SKM-1 (cell line): ENCODE results near the gene ATG4C.
"Not testable (repeated sequence)": the region's sequence is repeated elsewhere in the genome, so short reads cannot be mapped to it uniquely, and the experiment has no call there.

Experiments used
- DNase-seq: peaks from one replicate; lab custom pipeline; 2025; ENCODE audit not compliant: unreplicated experiment; lab: John Stamatoyannopoulos, UW

Gene ATG4C, protein sequence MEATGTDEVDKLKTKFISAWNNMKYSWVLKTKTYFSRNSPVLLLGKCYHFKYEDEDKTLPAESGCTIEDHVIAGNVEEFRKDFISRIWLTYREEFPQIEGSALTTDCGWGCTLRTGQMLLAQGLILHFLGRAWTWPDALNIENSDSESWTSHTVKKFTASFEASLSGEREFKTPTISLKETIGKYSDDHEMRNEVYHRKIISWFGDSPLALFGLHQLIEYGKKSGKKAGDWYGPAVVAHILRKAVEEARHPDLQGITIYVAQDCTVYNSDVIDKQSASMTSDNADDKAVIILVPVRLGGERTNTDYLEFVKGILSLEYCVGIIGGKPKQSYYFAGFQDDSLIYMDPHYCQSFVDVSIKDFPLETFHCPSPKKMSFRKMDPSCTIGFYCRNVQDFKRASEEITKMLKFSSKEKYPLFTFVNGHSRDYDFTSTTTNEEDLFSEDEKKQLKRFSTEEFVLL

DNA sequence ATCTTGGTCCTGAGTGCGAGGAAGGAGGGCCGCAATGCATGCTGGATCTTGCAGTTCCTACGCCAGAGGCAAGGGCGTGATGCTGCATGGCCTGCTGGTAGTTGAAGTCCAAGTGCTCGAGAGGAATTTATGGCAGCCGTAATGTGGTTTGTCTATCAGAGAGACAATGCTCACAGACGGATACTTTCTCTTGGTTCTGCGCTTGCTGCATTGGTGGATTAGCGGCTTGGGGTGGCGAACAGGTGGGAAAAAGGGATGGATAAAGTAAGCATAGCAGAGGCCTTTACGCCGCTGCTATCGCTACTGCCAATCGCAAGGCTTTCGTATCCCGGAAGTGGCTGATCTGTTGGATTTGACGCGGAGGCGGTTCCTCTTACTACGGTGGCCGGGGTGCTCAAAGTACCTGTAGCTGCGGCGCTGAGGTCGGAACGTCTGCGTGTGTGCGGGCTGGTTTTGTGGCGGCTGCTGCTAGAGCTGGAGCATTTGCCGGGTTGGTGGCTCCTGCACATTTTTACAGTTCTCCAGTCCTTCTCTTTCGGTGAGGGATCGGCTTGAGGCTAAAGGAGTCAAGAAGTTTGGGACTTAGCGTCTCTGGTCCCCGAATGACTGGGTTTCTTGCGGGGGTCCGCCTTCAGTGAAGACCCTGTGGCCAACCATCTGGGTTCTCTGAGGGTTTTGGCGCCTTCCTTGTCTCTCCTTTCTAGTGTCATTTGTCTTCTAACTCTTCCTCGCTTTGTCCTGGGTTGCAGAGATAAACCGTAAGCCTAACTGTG, at the start of gene ATG4C:
Gene ATG4C (plus strand): TSS at position 397 of the 773 bp plus-strand sequence. CDS start 19,655 bp downstream, outside the sequence.
- DNase-seq = peak; percentile 89

DNA sequence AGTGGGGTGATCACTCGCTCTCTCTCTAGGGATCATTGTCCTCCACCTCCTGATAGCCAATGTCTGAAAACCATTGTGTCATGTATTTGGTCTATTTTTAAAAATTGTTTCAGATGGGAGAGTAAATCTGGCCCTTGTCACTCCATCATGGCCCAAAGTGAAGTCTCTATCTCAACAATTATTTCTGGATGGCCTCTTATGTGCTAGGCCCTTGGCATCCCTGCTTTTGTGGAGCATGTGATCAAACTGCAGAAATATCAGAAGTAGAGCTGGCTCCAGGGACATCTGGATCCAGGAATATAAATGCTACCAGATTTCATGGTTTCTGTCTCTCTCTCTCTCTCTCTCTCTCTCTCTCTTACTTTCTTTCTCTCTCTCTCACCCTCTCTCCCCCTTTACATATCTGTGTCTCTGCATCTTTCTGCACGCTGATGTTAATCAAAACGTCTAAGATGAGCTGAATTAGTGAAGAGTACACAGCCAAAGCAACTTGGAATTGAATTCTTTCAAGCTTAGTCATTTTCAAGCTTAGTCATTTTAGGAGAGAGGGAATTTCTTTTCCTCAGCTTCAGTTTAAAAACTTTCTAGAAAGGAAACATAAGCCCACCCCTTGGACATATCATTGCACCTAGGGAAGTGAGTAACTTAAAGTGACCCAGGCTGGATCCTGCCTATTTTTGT, 48.3 kb upstream of the ATG4C start:
- no peak for DNase-seq

DNA sequence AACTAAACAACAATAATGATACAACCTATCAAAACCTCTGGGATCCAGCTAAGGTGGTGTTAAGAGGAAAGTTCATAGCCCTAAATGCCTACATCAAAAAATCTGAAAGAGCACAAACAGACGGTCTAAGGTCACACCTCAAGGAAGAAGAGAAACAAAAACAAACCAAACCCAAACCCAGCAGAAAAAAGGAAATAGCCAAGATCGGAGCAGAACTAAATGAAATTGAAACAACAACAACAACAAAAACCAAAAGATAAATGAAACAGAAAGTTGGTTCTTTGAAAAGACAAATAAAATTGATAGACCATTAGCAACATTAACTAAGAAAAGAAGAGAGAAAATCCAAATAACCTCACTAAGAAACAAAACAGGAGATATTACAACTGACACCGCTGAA, 43.2 kb upstream of the ATG4C start:
- not testable (repeated sequence) for DNase-seq

DNA sequence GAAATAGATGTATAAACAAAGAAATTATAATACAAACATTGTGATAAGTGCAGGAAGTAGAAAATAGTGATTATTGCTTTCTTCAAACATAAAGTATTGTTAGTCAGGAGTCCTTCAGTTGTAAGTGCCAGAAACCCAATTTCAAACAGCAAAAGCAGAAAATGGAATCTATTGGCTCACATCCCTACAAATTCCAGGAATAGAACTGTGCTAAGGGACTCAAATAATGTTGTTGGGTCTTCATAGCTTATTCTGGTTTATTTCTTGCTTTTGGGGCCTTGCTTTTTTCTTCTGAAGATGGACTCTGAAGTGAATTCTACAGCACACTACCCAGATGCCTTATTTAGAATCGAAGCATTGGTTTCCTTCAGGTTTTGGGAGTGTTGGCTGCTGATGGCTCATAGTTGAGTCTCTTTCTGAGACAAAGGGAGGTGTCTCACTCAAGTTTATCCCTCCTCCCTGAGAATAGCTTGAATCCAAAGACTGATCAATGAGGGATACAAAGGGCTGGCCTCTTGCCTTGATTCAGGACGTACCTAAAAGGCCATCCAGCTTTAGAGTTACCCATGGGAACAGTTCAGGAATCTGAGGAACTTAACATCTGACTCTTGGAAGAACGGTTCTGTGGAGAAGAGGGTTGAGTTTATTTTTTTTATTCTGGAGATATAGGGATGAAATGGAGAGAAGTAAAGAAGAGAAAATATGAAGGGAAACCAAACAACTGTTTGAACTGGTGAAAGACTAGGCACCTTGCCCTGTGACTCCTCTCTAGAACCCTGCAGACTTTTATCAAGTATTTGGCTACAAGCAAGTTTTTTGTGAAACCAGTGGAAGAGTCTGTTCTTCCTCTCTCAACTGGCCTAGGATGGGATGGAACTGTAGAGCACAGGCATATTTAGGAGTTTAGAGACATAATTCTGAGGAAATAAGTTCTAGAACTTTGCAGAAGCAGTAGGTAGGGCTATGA, 39.0 kb upstream of the ATG4C start:
- no peak for DNase-seq

DNA sequence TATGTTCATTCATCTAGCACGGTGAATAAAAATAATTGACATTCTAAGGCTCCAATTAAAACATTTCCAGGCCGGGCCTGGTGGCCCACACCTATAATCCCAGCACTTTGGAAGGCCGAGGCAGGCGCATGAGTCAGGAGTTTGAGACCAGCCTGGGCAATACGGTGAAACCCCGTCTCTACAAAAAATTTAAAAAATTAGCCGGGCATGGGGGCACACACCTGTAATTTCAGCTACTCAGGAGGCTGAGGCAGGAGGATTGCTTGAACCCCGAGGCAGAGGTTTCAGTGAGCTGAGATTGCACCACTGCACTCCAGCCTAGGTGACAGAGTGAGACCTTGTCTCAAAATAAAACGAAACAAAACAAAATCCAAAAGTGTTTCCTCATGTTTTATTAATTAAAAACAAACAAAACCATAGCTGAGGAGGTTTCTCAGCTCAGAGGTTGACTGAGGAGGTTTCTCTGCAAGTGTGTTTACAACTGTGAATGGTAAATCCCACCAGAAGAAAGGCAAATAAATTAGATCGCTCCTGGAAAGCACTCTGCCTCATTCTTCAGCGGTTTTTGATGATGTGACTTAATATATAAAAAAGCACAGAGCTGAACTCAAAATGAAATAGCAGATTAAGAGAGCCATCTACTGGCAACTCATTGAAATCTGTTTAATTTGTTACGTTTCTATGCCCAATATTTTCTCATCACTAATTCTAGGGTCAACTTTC, 37.7 kb upstream of the ATG4C start:
- peak; percentile 40 for DNase-seq

DNA sequence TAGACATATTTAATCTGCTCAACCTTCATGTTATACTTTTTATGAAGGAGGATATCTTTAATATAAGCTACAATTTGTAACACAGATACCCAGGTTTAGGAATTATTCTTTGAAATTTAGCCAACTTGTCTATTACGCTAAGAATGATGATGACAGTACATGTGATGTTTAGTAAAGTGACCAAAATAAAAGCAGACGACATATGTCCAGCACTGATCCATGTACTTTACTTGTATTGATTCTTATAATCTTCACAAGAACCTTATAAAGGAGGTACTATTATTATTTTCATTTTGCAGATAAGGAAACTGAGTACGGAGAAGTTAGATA, 37.2 kb upstream of the ATG4C start:
- no peak for DNase-seq

DNA sequence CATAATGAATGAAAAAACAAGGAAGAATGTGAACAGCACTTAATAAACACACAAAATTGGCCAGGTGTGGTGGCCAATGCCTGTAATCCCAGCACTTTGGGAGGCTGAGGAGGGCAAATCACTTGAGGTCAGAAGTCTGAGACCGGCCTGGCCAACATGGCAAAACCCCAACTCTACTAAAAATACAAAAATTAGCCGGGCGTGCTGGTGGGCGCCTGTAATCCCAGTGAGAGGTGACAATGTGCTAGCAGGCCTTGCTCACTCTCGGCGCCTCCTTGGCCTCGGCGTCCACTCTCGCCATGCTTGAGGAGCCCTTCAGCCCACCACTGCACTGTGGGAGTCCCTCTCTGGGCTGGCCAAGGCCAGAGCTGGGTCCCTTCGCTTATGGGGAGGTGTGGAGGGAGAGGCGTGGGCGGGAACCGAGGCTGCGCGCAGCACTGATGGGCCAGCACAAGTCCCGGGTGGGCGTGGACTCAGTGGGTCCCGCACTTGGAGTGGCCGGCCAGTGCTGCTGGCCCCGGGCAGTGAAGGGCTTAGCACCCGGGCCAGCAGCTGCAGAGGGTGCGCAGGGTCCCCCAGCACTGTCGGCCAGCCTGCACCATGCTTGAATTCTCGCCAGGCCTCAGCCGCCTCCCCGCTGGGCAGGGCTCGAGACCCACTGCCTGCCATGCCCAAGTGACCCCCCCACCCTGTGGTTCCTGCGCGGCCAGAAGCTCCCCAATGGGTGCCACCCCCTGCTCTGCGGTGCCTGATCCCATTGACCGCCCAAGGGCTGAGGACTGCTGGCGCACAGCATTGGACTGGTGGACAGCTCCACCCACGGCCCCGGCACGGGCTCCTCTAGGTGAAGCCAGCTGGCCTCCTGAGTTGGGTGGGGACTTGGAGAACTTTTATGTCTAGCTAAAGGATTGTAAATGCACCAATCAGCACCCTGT, 30.6 kb upstream of the ATG4C start:
- DNase-seq = no peak

DNA sequence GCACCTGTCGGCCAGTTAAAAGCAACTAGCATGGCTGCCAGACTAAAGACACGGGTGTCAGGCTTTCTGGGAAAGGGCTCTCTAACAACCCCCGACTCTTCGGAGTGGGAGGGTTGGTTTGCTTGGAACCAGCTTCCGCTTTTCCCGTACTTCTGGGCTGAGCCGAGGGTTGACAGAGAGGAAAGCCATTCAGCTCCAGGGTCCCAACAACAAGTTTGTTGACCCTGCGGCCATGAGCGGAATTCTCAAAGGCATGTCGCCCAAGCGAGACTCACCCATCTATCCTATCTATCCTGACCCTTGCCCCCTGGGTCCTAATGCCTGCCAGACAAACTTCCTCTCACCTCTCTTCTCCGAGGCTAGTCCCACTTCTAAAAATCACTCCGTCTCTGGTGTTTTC, 29.0 kb upstream of the ATG4C start:
- not testable (repeated sequence) for DNase-seq

DNA sequence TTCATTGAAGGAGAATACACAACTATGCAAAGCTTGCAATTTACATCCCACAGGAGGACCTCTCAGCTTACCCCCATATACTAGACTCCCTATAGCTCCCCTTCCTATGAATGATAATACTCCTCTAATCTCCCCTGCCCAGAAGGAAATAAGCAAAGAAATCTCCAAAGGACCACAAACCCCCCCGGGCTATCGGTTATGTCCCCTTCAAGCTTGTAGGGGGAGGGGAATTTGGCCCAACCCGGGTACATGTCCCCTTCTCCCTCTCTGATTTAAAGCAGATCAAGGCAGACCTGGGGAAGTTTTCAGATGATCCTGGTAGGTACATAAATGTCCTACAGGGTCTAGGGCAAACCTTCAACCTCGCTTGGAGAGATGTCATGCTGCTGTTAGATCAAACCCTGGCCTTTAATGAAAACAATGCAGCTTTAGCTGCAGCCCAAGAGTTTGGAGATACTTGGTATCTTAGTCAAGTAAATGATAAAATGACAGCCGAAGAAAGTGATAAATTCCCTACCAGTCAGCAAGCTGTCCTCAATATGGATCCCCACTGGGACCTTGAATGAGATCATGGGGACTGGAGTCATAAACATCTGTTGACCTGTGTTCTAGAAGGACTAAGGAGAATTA, 27.6 kb upstream of the ATG4C start:
- not testable (repeated sequence) for DNase-seq

DNA sequence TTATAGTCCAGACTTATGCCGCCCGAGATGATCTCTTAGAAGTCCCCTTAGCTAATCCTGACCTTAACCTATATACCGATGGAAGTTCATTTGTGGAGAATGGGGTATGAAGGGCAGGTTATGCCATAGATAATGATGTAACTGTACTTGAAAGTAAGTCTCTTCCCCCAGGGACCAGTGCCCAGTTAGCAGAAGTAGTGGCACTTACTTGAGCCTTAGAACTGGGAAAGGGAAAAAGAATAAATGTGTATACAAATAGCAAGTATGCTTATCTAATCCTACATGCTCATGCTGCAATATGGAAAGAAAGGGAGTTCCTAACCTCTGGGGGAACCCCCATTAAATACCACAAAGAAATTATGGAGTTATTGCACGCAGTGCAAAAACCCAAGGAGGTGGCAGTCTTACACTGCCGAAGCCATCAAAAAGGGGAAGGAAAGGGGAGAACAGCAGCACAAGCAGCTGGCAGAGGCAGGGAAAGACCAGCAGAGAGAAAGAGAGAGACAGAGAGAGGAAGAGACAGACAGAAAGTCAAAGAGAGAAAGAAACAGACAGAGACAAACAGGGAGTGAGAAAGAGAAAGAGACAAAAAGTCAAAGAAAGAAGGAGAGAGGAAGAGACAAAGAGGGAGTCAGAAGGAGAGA, 24.6 kb upstream of the ATG4C start:
- DNase-seq = not testable (repeated sequence)

DNA sequence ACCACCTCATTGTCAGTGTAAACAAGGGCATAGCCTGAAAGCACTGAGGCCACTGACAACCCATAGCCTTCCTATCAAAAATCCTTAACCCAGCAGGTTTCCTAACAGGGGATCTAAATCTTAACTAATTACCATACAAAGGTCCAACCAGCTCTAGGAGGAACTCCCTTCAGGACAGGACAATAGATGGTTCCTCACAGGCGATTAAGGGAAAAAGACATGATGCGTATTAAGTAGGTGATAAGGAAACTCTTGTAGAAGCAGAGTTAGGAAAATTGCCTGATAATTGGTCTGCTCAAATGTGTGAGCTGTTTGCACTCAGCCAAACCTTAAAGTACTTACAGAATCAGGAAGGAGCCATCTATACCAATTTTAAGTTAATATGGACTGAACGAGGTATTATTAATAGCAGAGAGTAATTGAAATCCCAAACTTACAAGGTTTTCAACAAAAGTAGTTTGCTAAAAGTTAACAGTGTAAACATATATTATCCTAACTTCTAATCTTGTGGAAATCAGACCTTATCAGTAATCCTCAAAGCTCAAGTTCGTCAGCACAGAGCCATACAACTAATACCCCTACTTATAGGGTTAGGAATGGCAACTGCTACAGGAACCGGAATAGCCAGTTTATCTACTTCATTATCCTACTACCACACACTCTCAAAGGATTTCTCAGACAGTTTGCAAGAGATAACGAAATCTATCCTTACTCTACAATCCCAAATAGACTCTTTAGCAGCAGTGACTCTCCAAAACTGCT, 23.7 kb upstream of the ATG4C start:
- DNase-seq = not testable (repeated sequence)

DNA sequence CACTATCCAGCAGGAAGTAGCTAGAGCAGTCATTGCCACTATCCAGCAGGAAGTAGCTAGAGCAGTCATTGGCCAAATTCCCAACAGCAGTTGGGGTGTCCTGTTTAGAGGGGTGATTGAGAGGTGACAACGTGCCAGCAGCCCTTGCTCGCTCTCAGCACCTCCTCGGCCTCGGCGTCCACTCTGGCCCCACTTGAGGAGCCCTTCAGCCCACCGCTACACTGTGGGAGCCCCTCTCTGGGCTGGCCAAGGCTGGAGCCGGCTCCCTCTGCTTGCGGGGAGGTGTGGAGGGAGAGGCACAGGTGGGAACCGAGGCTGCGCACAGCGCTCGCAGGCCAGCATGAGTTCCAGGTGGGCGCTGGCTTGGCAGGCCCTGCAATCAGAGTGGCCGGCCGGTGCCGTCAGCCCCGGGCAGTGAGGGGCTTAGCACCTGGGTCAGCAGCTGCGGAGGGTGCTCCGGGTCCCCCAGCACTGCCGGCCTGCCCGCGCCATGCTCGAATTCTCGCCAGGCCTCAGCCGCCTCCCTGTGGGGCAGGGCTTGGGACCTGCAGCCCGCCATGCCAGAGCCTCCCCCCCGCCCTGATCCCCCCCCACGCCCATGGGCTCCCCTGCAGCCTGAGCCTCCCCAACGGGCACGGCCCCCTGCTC, 22.6 kb upstream of the ATG4C start:
- DNase-seq = not testable (repeated sequence)

DNA sequence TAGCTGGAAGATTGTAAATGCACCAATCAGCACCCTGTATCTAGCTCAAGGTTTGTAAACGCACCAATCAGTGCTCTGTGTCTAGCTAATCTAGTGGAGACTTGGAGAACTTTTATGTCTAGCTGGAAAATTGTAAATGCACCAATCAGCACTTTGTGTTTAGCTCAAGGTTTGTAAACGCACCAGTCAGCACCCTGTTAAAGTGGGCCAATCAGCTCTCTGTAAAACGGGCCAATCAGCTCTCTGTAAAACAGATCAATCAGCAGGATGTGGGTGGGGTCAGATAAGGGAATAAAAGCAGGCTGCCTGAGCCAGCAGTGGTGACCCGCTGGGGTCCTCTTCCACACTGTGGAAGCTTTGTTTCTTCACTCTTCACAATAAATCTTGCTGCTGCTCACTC, 21.9 kb upstream of the ATG4C start:
- DNase-seq = not testable (repeated sequence)

DNA sequence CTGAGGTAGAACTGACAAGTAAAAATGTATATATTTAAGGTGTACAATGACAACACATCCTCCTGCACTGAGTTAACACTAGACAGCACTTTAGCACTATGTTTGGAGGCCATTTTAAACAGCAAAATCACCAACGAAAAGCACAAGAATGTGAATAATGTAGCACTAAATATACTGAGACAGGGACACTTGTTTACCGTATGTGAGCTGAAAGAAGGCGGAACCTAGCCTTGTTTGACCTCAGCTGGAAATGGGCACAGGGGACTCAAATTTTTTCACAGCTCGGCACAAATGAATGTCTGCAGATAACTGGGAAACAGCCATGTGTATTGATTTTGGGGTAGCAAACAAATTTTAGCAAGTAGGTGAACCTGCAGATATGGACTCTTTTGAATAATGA, 18.0 kb upstream of the ATG4C start:
- no peak for DNase-seq

DNA sequence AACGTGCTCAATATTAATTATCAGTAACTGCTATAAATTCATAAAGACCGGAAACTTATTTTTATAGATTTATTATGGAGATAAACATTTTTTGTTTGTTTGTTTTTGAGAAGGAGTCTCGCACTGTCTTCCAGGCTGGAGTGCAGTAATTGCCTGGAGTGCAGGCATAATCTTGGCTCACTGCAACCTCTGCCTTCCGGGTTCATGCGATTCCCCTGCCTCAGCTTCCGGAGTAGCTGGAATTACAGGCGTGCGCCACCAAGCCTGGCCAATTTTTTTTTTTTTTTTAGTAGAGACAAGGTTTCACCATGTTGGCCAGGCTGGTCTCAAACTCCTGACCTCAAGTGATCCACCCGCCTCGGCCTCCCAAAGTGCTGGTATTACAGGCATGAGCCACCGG, 15.4 kb upstream of the ATG4C start:
- not testable (repeated sequence) for DNase-seq

DNA sequence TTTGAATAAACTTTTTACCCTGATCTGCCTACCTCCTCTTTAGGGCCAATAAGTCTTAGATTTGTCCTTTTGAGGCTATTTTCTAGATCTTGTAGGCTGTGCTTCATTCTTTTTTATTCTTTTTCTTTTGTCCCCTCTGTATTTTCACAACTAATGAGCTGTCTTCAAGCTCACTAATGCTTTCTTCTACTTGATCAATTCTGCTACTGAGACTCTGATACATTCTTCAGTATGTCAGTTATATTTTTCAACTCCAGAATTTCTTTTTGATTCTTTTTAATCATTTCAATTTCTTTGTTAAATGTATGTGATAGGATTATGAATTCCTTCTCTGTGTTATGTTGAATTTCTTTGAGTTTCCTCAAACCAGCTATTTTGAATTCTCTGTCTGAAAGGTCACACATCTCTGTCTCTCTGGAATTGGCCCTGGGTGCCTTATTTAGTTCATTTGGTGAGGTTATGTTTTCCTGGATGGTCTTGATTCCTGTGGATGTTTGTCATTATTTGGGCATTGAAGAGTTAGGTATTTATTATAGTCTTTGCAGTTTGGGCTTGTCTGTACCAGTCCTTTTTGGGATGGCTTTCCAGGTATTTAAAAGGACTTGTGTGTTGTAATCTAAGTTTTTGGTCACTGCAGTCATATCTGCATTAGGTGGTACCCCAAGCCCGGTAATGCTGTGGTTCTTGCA, 11.2 kb upstream of the ATG4C start:
- no peak for DNase-seq
